T-cell (primary cell): ENCODE data around the gene PRIM2. TPM values are rescaled to one million over a fixed set of nuclear protein-coding genes. Genes with fewer than 3 reads are reported as not detected.
"Not testable (repeated sequence)": the region's sequence is repeated elsewhere in the genome, so short reads cannot be mapped to it uniquely, and the experiment has no call there.

Source experiments
- ATAC-seq, 4 experiments: fragments of 200-7000 bp in 3 of 4; fragments of 150-1000 bp in 1 of 4; cut with Tn5 transposase; replicated peaks in 1 of 4; 1 replicate in 3 of 4; 2 replicates in 1 of 4; pipeline ENCODE4 v1.10.0; 2021; ENCODE audit warnings: moderate library complexity in 3 of 4, mild to moderate bottlenecking in 2 of 4, moderate number of reproducible peaks in 1 of 4
- CTCF ChIA-PET, 2 donors: fragments of 300-600 bp; sonication (Branson Sonifier 250); formaldehyde crosslinking; loops; one replicate each; lab custom pipeline; 2022; ENCODE audit warnings: antibody characterized with exemption in 2 of 2; lab: Charles Lee
- POLR2A ChIA-PET, 2 donors: fragments of 300-600 bp; sonication (Branson Sonifier 250); formaldehyde crosslinking; loops; one replicate each; lab custom pipeline; 2022; ENCODE audit warnings: antibody characterized with exemption in 2 of 2; lab: Charles Lee
- DNase-seq, 35 experiments: peaks; one replicate each; pipeline versions ENCODE4 v3.0.0 to v3.0.0-alpha.2; 2013 to 2023
- H3K27ac ChIP-seq: one replicate; pipeline ENCODE4 v1.5.1; 2013; ENCODE audit warnings: low read length
- H3K27me3 ChIP-seq, 2 experiments: replicated peaks in 1 of 2; 1 replicate in 1 of 2; 2 replicates in 1 of 2; pipeline versions ENCODE4 v1.6.1 to v1.7.0; 2013; ENCODE audit warnings: low read length in 1 of 2, mixed read lengths in 1 of 2; ENCODE audit not compliant: control insufficient read depth in 2 of 2, insufficient read depth in 2 of 2; ENCODE audit errors: extremely low read depth in 1 of 2
- H3K36me3 ChIP-seq, 2 donors: 1 replicate in 1 of 2; 2 replicates in 1 of 2; pipeline versions ENCODE4 v1.6.1 to v1.7.0; 2013; ENCODE audit warnings: low read length in 1 of 2; ENCODE audit not compliant: control insufficient read depth in 2 of 2, insufficient read depth in 1 of 2; ENCODE audit errors: extremely low read depth in 1 of 2
- H3K4me1 ChIP-seq, 2 experiments: 1 replicate in 1 of 2; 2 replicates in 1 of 2; pipeline versions ENCODE4 v1.6.1 to v1.7.0; 2013; ENCODE audit warnings: low read length in 2 of 2, mixed read lengths in 1 of 2; ENCODE audit not compliant: insufficient read depth in 2 of 2, control insufficient read depth in 1 of 2; ENCODE audit errors: extremely low read depth in 1 of 2
- H3K4me3 ChIP-seq, 2 donors: 1 replicate in 1 of 2; 2 replicates in 1 of 2; pipeline versions ENCODE4 v1.5.1 to v1.7.0; 2013; ENCODE audit warnings: mild to moderate bottlenecking in 2 of 2, low read length in 1 of 2, moderate library complexity in 1 of 2; ENCODE audit not compliant: control insufficient read depth in 1 of 2; ENCODE audit errors: extremely low read depth in 1 of 2
- H3K9me3 ChIP-seq: 2 replicates; pipeline ENCODE4 v1.7.0; 2013
- H3K27ac Mint-ChIP-seq, 2 donors: one replicate each; pipeline ENCODE4 v1.8.0; 2020 to 2021; ENCODE audit warnings: mild to moderate bottlenecking in 2 of 2, mixed read lengths in 2 of 2
- H3K27me3 Mint-ChIP-seq, 2 donors: one replicate each; pipeline ENCODE4 v1.8.0; 2021 to 2022; ENCODE audit warnings: mixed read lengths in 2 of 2
- H3K36me3 Mint-ChIP-seq: one replicate; pipeline ENCODE4 v1.8.0; 2021; ENCODE audit warnings: mixed read lengths
- H3K4me1 Mint-ChIP-seq, 3 donors: one replicate each; pipeline ENCODE4 v1.8.0; 2020 to 2022; ENCODE audit warnings: mixed read lengths in 3 of 3, mild to moderate bottlenecking in 1 of 3
- H3K4me3 Mint-ChIP-seq, 3 donors: one replicate each; pipeline ENCODE4 v1.8.0; 2020 to 2022; ENCODE audit warnings: mild to moderate bottlenecking in 3 of 3, mixed read lengths in 3 of 3, moderate library complexity in 3 of 3
- H3K9me3 Mint-ChIP-seq, 3 donors: one replicate each; pipeline ENCODE4 v1.8.0; 2020 to 2022; ENCODE audit warnings: mixed read lengths in 3 of 3
- WGBS: methylation state at CpG from one replicate; pipeline ENCODE4 v1.1.5; 2013; ENCODE audit warnings: missing lambda C conversion rate; ENCODE audit not compliant: insufficient coverage; 5-methylcytosine and 5-hydroxymethylcytosine counted together
- total RNA-seq, 35 experiments: library from RNA in 6 of 35; stranded (reverse) in 6 of 35; fragments of 120-200 nt in 1 of 35; gene quantifications; one replicate each; pipeline versions ENCODE4 v1.2.1 to v1.2.4 and lab custom pipeline; 2013 to 2026

The PRIM2 gene
- total RNA-seq, 5 donors from 2014 or later (not counting 1 experiment from before 2014, with no cell fraction given): 11.5 to 17.9 (median 12.0) TPM

GRCh38 chr6:57432157-57432556 is 114.7 kb downstream of the PRIM2 start:
- Mint-ChIP-seq H3K27ac (peak overlapping the region; percentile 1 to 56), H3K9me3 (no peaks in the 10 kb centered on the region), H3K4me3 (peak overlapping the region in 1 of 3 donors; percentile 17), H3K27me3 (no peaks in the 10 kb centered on the region), H3K4me1 (peaks cover 33 to 41% (median 38%) of the 10 kb centered on the region in 3 donors), H3K36me3 (peaks cover 25% of the 10 kb centered on the region)
- no peak for ATAC-seq
- H3K4me3 ChIP-seq: no peak overlapping the region
- no peaks in the 10 kb centered on the region for H3K27me3 ChIP-seq
- H3K4me1 ChIP-seq: peaks cover 0 to 16% of the 10 kb centered on the region in 2 experiments
- POLR2A ChIA-PET: interaction anchor here in 1 of 2 donors (0.5 kb wide), 1 partner anchor 890 kb away, joined by 3 read pairs; no protein-coding TSS in a partner anchor
- no peak overlapping the region for H3K27ac ChIP-seq
- CTCF ChIA-PET: no interaction called here
- no peak for DNase-seq
- H3K36me3 ChIP-seq: no peaks in the 10 kb centered on the region
- no peaks in the 10 kb centered on the region for H3K9me3 ChIP-seq
- 60% methylated on average over 1 of the region's 2 CpGs for WGBS

GRCh38 chr6:57432919-57433684 is 115.7 kb downstream of the PRIM2 start:
- H3K27ac Mint-ChIP-seq: no peak overlapping the region

GRCh38 chr6:57433790-57434189 is 116.4 kb downstream of the PRIM2 start:
- ATAC-seq, H3K36me3 ChIP-seq, H3K9me3 Mint-ChIP-seq, H3K27me3 Mint-ChIP-seq, H3K27ac ChIP-seq, CTCF ChIA-PET, H3K27ac Mint-ChIP-seq, H3K4me3 ChIP-seq, POLR2A ChIA-PET, H3K4me3 Mint-ChIP-seq, DNase-seq, H3K9me3 ChIP-seq, H3K27me3 ChIP-seq: not testable (repeated sequence)
- peaks cover 24% of the 10 kb centered on the region for H3K36me3 Mint-ChIP-seq
- peaks cover 32 to 39% (median 38%) of the 10 kb centered on the region in 3 donors for H3K4me1 Mint-ChIP-seq
- WGBS: 99% methylated on average over 8 of the region's 9 CpGs
- peaks cover 0 to 16% of the 10 kb centered on the region in 2 experiments for H3K4me1 ChIP-seq

More at GRCh38 chr6:57432919-57433684, 115.7 kb downstream of the PRIM2 start:
- no CpG with 5 or more reads among the region's 4 CpGs for WGBS
- no peaks in the 10 kb centered on the region for H3K27me3 Mint-ChIP-seq
- ATAC-seq (no peak), DNase-seq (no peak)
- no peaks in the 10 kb centered on the region for H3K9me3 Mint-ChIP-seq
- no peak overlapping the region for H3K4me3 Mint-ChIP-seq
- Histone ChIP-seq H3K9me3 (no peaks in the 10 kb centered on the region), H3K36me3 (no peaks in the 10 kb centered on the region), H3K4me3 (no peak overlapping the region), H3K4me1 (peaks cover 0 to 16% of the 10 kb centered on the region in 2 experiments), H3K27me3 (no peaks in the 10 kb centered on the region), H3K27ac (no peak overlapping the region)
- H3K4me1 Mint-ChIP-seq: peaks cover 33 to 41% (median 38%) of the 10 kb centered on the region in 3 donors
- H3K36me3 Mint-ChIP-seq: peaks cover 25% of the 10 kb centered on the region
- CTCF ChIA-PET: no interaction called here
- POLR2A ChIA-PET: interaction anchor here in 1 of 2 donors (0.5 kb wide), 1 partner anchor 891 kb away, joined by 3 read pairs; no protein-coding TSS in a partner anchor

GRCh38 chr6:57434944-57435343 is 117.5 kb downstream of the PRIM2 start:
- no peak overlapping the region for H3K4me3 Mint-ChIP-seq
- POLR2A ChIA-PET: no interaction called here
- ATAC-seq (no peak), DNase-seq (no peak)
- no peaks in the 10 kb centered on the region for H3K27me3 Mint-ChIP-seq
- peaks cover 20% of the 10 kb centered on the region for H3K36me3 Mint-ChIP-seq
- Histone ChIP-seq H3K9me3 (no peaks in the 10 kb centered on the region), H3K36me3 (no peaks in the 10 kb centered on the region), H3K27me3 (no peaks in the 10 kb centered on the region), H3K27ac (no peak overlapping the region), H3K4me1 (peaks cover 0 to 16% of the 10 kb centered on the region in 2 experiments), H3K4me3 (no peak overlapping the region)
- H3K9me3 Mint-ChIP-seq: no peaks in the 10 kb centered on the region
- 100% methylated on average over 1 of the region's 4 CpGs for WGBS
- CTCF ChIA-PET: no interaction called here
- no peak overlapping the region for H3K27ac Mint-ChIP-seq
- H3K4me1 Mint-ChIP-seq: peaks cover 27 to 33% (median 32%) of the 10 kb centered on the region in 3 donors

GRCh38 chr6:57435475-57436160 is 118.2 kb downstream of the PRIM2 start:
- Histone ChIP-seq H3K4me3 (no peak overlapping the region), H3K36me3 (no peaks in the 10 kb centered on the region), H3K4me1 (peaks cover 0 to 16% of the 10 kb centered on the region in 2 experiments), H3K27ac (no peak overlapping the region), H3K9me3 (no peaks in the 10 kb centered on the region), H3K27me3 (no peaks in the 10 kb centered on the region)
- DNase-seq (no peak), ATAC-seq (no peak)
- CTCF ChIA-PET: no interaction called here
- Mint-ChIP-seq H3K4me3 (no peak overlapping the region), H3K27me3 (no peaks in the 10 kb centered on the region), H3K4me1 (peaks cover 25 to 32% (median 28%) of the 10 kb centered on the region in 3 donors), H3K36me3 (peaks cover 20% of the 10 kb centered on the region), H3K27ac (no peak overlapping the region), H3K9me3 (no peaks in the 10 kb centered on the region)
- WGBS: 100% methylated on average over 2 of the region's 3 CpGs
- POLR2A ChIA-PET: interaction anchor here in 1 of 2 donors (0.5 kb wide), 1 partner anchor 1221 kb away, joined by 4 read pairs; no protein-coding TSS in a partner anchor

GRCh38 chr6:57440735-57441134 is 123.3 kb downstream of the PRIM2 start:
- WGBS: 100% methylated on average over 1 of the region's 1 CpG
- H3K4me1 ChIP-seq, H3K27me3 Mint-ChIP-seq, DNase-seq, H3K4me3 ChIP-seq, H3K9me3 Mint-ChIP-seq, H3K27ac ChIP-seq, H3K36me3 ChIP-seq, CTCF ChIA-PET, H3K9me3 ChIP-seq, ATAC-seq, H3K27me3 ChIP-seq, H3K27ac Mint-ChIP-seq, H3K4me3 Mint-ChIP-seq, POLR2A ChIA-PET: not testable (repeated sequence)
- peaks cover 8 to 18% (median 11%) of the 10 kb centered on the region in 3 donors for H3K4me1 Mint-ChIP-seq
- H3K36me3 Mint-ChIP-seq: peaks cover 17% of the 10 kb centered on the region
